Liver (tissue), 9 donors: ENCODE measurements around the gene PIPOX. TPM values are rescaled to one million over a fixed set of nuclear protein-coding genes. Genes with fewer than 3 reads are reported as not detected.

ENCODE experiments used
- DNase-seq: peaks from one replicate; pipeline ENCODE4 v3.0.0-alpha.2; 2017; ENCODE audit warnings: low spot score
- H3K27ac ChIP-seq, 2 donors: one replicate each; pipeline ENCODE4 v1.7.0; 2013; ENCODE audit warnings: inconsistent platforms in 2 of 2, low read length in 2 of 2, control low read depth in 1 of 2, low read depth in 1 of 2, mild to moderate bottlenecking in 1 of 2
- H3K27me3 ChIP-seq, 4 donors: one replicate each; pipeline versions ENCODE4 v1.6.1 to v1.7.0; 2013; ENCODE audit warnings: low read length in 3 of 4, inconsistent platforms in 1 of 4, mild to moderate bottlenecking in 1 of 4, moderate library complexity in 1 of 4; ENCODE audit not compliant: control insufficient read depth in 4 of 4, insufficient read depth in 4 of 4
- H3K36me3 ChIP-seq, 4 donors: one replicate each; pipeline versions ENCODE4 v1.6.1 to v1.7.0; 2013; ENCODE audit warnings: low read length in 3 of 4, mild to moderate bottlenecking in 3 of 4, low read depth in 1 of 4, moderate library complexity in 1 of 4; ENCODE audit not compliant: control insufficient read depth in 4 of 4, insufficient read depth in 3 of 4
- H3K4me1 ChIP-seq, 4 donors: one replicate each; pipeline versions ENCODE4 v1.6.1 to v1.7.0; 2013; ENCODE audit warnings: low read length in 3 of 4, mild to moderate bottlenecking in 3 of 4, moderate library complexity in 1 of 4; ENCODE audit not compliant: control insufficient read depth in 4 of 4, insufficient read depth in 4 of 4
- H3K4me3 ChIP-seq, 3 donors: one replicate each; pipeline versions ENCODE4 v1.6.1 to v1.7.0; 2013; ENCODE audit warnings: low read length in 3 of 3, control low read depth in 1 of 3, low read depth in 1 of 3, mild to moderate bottlenecking in 1 of 3
- H3K9ac ChIP-seq, 2 donors: one replicate each; pipeline ENCODE4 v1.7.0; 2013; ENCODE audit warnings: low read length in 2 of 2, mild to moderate bottlenecking in 2 of 2, moderate library complexity in 2 of 2, control low read depth in 1 of 2, low read depth in 1 of 2
- H3K9me3 ChIP-seq, 4 donors: one replicate each; pipeline versions ENCODE4 v1.6.1 to v1.7.0; 2013; ENCODE audit warnings: low read length in 3 of 4; ENCODE audit not compliant: control insufficient read depth in 4 of 4
- FOXA1 ChIP-seq: IDR thresholded peaks from 2 replicates; pipeline ENCODE4 v1.6.1; 2016; ENCODE audit warnings: antibody characterized with exemption
- FOXA2 ChIP-seq: IDR thresholded peaks from 2 replicates; pipeline ENCODE4 v1.6.1; 2016; ENCODE audit warnings: antibody characterized with exemption
- GABPA ChIP-seq, 2 donors: IDR thresholded peaks in 1 of 2; conservative IDR thresholded peaks in 1 of 2; 2 replicates each; pipeline ENCODE4 v1.6.1; 2016; ENCODE audit warnings: antibody characterized with exemption in 2 of 2, mild to moderate bottlenecking in 1 of 2, moderate library complexity in 1 of 2
- HNF4A ChIP-seq, 2 donors: conservative IDR thresholded peaks; 2 replicates each; pipeline ENCODE4 v1.6.1; 2016; ENCODE audit warnings: antibody characterized with exemption in 2 of 2, mild to moderate bottlenecking in 2 of 2
- HNF4G ChIP-seq: IDR thresholded peaks from 2 replicates; pipeline ENCODE4 v1.6.1; 2016; ENCODE audit warnings: antibody characterized with exemption
- JUND ChIP-seq, 2 donors: IDR thresholded peaks; 2 replicates each; pipeline ENCODE4 v1.6.1; 2016; ENCODE audit warnings: antibody characterized with exemption in 2 of 2
- NR2F2 ChIP-seq: IDR thresholded peaks from 2 replicates; pipeline ENCODE4 v1.6.1; 2016; ENCODE audit warnings: antibody characterized with exemption
- RAD21 ChIP-seq, 2 donors: IDR thresholded peaks; 2 replicates each; pipeline ENCODE4 v1.6.1; 2016; ENCODE audit warnings: antibody characterized with exemption in 2 of 2, mild to moderate bottlenecking in 2 of 2
- RXRA ChIP-seq, 2 donors: IDR thresholded peaks; 2 replicates each; pipeline ENCODE4 v1.6.1; 2017 to 2018; ENCODE audit warnings: antibody characterized with exemption in 2 of 2, mild to moderate bottlenecking in 1 of 2
- SP1 ChIP-seq: IDR thresholded peaks from 2 replicates; pipeline ENCODE4 v1.6.1; 2018; ENCODE audit warnings: antibody characterized with exemption, mild to moderate bottlenecking
- TAF1 ChIP-seq: conservative IDR thresholded peaks from 2 replicates; pipeline ENCODE4 v1.6.1; 2016; ENCODE audit warnings: antibody characterized with exemption, mild to moderate bottlenecking
- YY1 ChIP-seq: IDR thresholded peaks from 2 replicates; pipeline ENCODE4 v1.6.1; 2016; ENCODE audit warnings: antibody characterized with exemption, mild to moderate bottlenecking
- WGBS: extraction: QIAGEN DNeasy Blood & Tissue Kit; methylation state at CpG from one replicate; pipeline ENCODE4 v1.1.7; 2013; 5-methylcytosine and 5-hydroxymethylcytosine counted together
- polyA plus RNA-seq, 2 donors: library from polyadenylated mRNA; stranded (reverse) in 1 of 2; unstranded in 1 of 2; fragments of 200-250 nt in 1 of 2; fragments of >200 nt in 1 of 2; fragmentation: Nextera tagmentation in 1 of 2; extraction: Ambion mirVana in 1 of 2; gene quantifications; one replicate each; pipeline versions ENCODE4 v1.2.1 to v1.2.3, GENCODE V29; 2013 to 2015
- total RNA-seq, 2 donors: library from RNA; depleted of rRNA; stranded (reverse); fragments of >200 nt; gene quantifications; one replicate each; pipeline ENCODE4 v1.2.3, GENCODE V29; 2014
- TF ChIP-seq, protein P1 (sequence below): IDR thresholded peaks from 2 replicates; pipeline ENCODE4 v1.6.1; 2016; ENCODE audit warnings: antibody characterized with exemption
- TF ChIP-seq, protein P2 (sequence below): fragments of 150-350 bp; IDR thresholded peaks from 2 replicates; pipeline ENCODE4 v1.5.1; 2017; ENCODE audit warnings: improper control_type of control experiment, low read depth, low read length; ENCODE audit not compliant: missing input control
- TF ChIP-seq, protein P3 (sequence below): IDR thresholded peaks from 2 replicates; pipeline ENCODE4 v1.6.1; 2016; ENCODE audit warnings: antibody characterized with exemption
- TF ChIP-seq, protein P4 (sequence below): IDR thresholded peaks from 2 replicates; pipeline ENCODE4 v1.6.1; 2016; ENCODE audit warnings: antibody characterized with exemption
- TF ChIP-seq, protein P5 (sequence below): IDR thresholded peaks from 2 replicates; pipeline ENCODE4 v1.6.1; 2016; ENCODE audit warnings: antibody characterized with exemption, mild to moderate bottlenecking
- donor health status: healthy.
- donor health status: healthy.
- donor health status: healthy.
- donor health status: healthy.
- donor health status: healthy.

The PIPOX gene
- total and polyA plus RNA-seq, 4 donors: 19.3 to 227 (median 158) TPM

DNA sequence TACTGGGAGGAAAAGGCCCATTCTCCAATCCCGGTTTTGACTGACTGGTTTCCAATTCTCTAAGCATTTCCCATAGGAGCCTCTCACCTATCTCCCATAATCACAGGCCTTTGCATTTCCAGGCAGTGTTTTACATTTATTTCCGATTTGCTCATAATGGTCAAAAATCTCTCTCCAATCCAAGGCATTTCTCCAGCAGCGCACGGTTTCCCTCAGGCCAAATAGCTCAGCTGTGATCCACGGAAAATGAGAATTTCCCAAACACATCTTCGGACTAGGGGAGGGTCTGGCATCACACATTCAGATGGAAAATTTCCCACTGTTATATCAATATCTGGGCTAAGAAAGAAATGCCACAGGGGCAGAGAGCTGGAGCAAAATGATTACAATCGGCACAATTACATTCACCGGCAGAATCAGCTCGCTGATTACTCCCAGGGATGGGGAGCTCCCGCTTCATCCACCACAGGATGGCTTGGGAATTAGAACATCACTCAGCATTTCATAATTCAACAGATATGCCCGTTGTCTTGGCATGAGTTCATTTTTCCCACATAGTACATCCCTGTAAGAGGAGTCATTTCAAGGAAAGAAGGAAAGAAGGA is 6.7 kb downstream of the PIPOX start:
- 86% methylated on average over 11 of the region's 11 CpGs for WGBS
- no peak overlapping the region for H3K4me3 ChIP-seq
- DNase-seq: no peak
- H3K9me3 ChIP-seq: no peaks in the 10 kb centered on the region
- peaks cover 12 to 68% (median 52%) of the 10 kb centered on the region in 4 donors for H3K4me1 ChIP-seq
- H3K27ac ChIP-seq: no peak overlapping the region
- TF ChIP-seq NR2F2: no peak
- TF ChIP-seq, protein P1, sequence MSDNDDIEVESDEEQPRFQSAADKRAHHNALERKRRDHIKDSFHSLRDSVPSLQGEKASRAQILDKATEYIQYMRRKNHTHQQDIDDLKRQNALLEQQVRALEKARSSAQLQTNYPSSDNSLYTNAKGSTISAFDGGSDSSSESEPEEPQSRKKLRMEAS: no peak
- no peak for TF ChIP-seq HNF4A (conservative IDR thresholded peaks at IDR 0.05)
- no peak for TF ChIP-seq TAF1
- TF ChIP-seq, protein P2, sequence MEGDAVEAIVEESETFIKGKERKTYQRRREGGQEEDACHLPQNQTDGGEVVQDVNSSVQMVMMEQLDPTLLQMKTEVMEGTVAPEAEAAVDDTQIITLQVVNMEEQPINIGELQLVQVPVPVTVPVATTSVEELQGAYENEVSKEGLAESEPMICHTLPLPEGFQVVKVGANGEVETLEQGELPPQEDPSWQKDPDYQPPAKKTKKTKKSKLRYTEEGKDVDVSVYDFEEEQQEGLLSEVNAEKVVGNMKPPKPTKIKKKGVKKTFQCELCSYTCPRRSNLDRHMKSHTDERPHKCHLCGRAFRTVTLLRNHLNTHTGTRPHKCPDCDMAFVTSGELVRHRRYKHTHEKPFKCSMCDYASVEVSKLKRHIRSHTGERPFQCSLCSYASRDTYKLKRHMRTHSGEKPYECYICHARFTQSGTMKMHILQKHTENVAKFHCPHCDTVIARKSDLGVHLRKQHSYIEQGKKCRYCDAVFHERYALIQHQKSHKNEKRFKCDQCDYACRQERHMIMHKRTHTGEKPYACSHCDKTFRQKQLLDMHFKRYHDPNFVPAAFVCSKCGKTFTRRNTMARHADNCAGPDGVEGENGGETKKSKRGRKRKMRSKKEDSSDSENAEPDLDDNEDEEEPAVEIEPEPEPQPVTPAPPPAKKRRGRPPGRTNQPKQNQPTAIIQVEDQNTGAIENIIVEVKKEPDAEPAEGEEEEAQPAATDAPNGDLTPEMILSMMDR: no peak
- TF ChIP-seq YY1: no peak
- no peak for TF ChIP-seq RAD21 (IDR thresholded peaks at IDR 0.05)
- no peak for TF ChIP-seq RXRA (IDR thresholded peaks at IDR 0.05)
- TF ChIP-seq, protein P3, sequence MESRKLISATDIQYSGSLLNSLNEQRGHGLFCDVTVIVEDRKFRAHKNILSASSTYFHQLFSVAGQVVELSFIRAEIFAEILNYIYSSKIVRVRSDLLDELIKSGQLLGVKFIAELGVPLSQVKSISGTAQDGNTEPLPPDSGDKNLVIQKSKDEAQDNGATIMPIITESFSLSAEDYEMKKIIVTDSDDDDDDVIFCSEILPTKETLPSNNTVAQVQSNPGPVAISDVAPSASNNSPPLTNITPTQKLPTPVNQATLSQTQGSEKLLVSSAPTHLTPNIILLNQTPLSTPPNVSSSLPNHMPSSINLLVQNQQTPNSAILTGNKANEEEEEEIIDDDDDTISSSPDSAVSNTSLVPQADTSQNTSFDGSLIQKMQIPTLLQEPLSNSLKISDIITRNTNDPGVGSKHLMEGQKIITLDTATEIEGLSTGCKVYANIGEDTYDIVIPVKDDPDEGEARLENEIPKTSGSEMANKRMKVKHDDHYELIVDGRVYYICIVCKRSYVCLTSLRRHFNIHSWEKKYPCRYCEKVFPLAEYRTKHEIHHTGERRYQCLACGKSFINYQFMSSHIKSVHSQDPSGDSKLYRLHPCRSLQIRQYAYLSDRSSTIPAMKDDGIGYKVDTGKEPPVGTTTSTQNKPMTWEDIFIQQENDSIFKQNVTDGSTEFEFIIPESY: no peak
- no peak for TF ChIP-seq SP1
- TF ChIP-seq, protein P4, sequence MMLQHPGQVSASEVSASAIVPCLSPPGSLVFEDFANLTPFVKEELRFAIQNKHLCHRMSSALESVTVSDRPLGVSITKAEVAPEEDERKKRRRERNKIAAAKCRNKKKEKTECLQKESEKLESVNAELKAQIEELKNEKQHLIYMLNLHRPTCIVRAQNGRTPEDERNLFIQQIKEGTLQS: no peak
- TF ChIP-seq HNF4G: no peak
- TF ChIP-seq JUND (IDR thresholded peaks at IDR 0.05): no peak
- TF ChIP-seq, protein P5, sequence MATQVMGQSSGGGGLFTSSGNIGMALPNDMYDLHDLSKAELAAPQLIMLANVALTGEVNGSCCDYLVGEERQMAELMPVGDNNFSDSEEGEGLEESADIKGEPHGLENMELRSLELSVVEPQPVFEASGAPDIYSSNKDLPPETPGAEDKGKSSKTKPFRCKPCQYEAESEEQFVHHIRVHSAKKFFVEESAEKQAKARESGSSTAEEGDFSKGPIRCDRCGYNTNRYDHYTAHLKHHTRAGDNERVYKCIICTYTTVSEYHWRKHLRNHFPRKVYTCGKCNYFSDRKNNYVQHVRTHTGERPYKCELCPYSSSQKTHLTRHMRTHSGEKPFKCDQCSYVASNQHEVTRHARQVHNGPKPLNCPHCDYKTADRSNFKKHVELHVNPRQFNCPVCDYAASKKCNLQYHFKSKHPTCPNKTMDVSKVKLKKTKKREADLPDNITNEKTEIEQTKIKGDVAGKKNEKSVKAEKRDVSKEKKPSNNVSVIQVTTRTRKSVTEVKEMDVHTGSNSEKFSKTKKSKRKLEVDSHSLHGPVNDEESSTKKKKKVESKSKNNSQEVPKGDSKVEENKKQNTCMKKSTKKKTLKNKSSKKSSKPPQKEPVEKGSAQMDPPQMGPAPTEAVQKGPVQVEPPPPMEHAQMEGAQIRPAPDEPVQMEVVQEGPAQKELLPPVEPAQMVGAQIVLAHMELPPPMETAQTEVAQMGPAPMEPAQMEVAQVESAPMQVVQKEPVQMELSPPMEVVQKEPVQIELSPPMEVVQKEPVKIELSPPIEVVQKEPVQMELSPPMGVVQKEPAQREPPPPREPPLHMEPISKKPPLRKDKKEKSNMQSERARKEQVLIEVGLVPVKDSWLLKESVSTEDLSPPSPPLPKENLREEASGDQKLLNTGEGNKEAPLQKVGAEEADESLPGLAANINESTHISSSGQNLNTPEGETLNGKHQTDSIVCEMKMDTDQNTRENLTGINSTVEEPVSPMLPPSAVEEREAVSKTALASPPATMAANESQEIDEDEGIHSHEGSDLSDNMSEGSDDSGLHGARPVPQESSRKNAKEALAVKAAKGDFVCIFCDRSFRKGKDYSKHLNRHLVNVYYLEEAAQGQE: no peak
- TF ChIP-seq FOXA1: no peak
- TF ChIP-seq GABPA (IDR thresholded peaks at IDR 0.05 in 1 of 2, conservative IDR thresholded peaks at IDR 0.05 in 1 of 2): no peak
- no peaks in the 10 kb centered on the region for H3K27me3 ChIP-seq
- H3K36me3 ChIP-seq: peaks cover 6 to 38% (median 15%) of the 10 kb centered on the region in 4 donors
- no peak overlapping the region for H3K9ac ChIP-seq

DNA sequence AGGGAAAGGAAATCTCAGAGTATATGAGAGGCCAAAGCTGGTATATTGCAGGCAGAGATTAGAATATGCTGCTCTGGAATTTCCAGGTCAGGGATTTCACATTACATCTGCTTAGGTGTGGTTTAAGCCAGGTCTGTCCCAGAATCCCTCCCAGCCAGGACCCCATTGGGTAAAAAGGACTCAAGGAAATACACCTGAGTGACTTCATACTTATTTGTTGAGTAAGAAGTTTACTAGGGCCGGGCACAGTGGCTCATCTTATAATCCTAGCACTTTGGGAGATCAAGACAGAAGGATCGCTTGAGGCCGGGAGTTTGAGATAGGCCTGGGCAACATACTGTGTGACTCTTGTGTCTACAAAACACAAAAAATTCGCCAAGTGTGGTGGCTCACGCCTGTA is 7.2 kb downstream of the PIPOX start:
- TF ChIP-seq, protein P4: no peak
- TF ChIP-seq HNF4A (conservative IDR thresholded peaks at IDR 0.05) (no peak), RXRA (IDR thresholded peaks at IDR 0.05) (no peak), YY1 (no peak), HNF4G (no peak), GABPA (IDR thresholded peaks at IDR 0.05 in 1 of 2, conservative IDR thresholded peaks at IDR 0.05 in 1 of 2) (no peak), RAD21 (IDR thresholded peaks at IDR 0.05) (no peak), TAF1 (no peak), NR2F2 (no peak), FOXA2 (no peak)
- TF ChIP-seq, protein P1: no peak
- WGBS: 94% methylated on average over 5 of the region's 5 CpGs
- DNase-seq: no peak
- H3K9me3 ChIP-seq: no peaks in the 10 kb centered on the region
- H3K4me1 ChIP-seq: peaks cover 8 to 67% (median 50%) of the 10 kb centered on the region in 4 donors
- H3K36me3 ChIP-seq: peaks cover 6 to 43% (median 20%) of the 10 kb centered on the region in 4 donors
- H3K4me3 ChIP-seq: no peak overlapping the region
- no peak overlapping the region for H3K27ac ChIP-seq
- no peaks in the 10 kb centered on the region for H3K27me3 ChIP-seq
- no peak overlapping the region for H3K9ac ChIP-seq
